IMR-90 (cell line): ENCODE measurements around the gene PRODH. TPM values are rescaled to one million over a fixed set of nuclear protein-coding genes. Genes with fewer than 3 reads are reported as not detected.

ENCODE experiments used
- ATAC-seq: fragments of 200-7000 bp; cut with Tn5 transposase; 2 replicates; pipeline ENCODE4 v1.9.1; 2020; ENCODE audit warnings: low read depth, mild to moderate bottlenecking, moderate library complexity
- BruUV-seq: library from RNA; stranded (reverse); fragments of 400-500 nt; replicated peaks from 2 replicates; lab custom pipeline; 2021; lab: Mats Ljungman, UMichigan
- CTCF ChIA-PET: fragments of 300-600 bp; formaldehyde crosslinking; extraction: SDS; loops from one replicate; lab custom pipeline; 2021; ENCODE audit warnings: antibody characterized with exemption; lab: Yijun Ruan, JAX
- POLR2A ChIA-PET: fragments of 300-600 bp; sonication (Branson Sonifier 250); formaldehyde crosslinking; loops from one replicate; lab custom pipeline; 2022; ENCODE audit warnings: antibody characterized with exemption; ENCODE audit not compliant: unreplicated experiment; lab: Charles Lee
- DNase-seq: peaks from one replicate; pipeline ENCODE4 v3.0.0; 2013
- H2AFZ ChIP-seq: replicated peaks from 2 replicates; pipeline ENCODE3; 2013; ENCODE audit warnings: low read length, mild to moderate bottlenecking; ENCODE audit not compliant: poor library complexity
- H2AK5ac ChIP-seq: 2 replicates; pipeline ENCODE4 v1.6.1; 2013; ENCODE audit warnings: low read depth, low read length, inconsistent platforms
- H2AK9ac ChIP-seq: replicated peaks from 2 replicates; pipeline ENCODE3; 2013; ENCODE audit warnings: mild to moderate bottlenecking, low read depth, low read length, moderate library complexity; ENCODE audit not compliant: poor library complexity
- H2BK120ac ChIP-seq: 2 replicates; pipeline ENCODE4 v1.6.1; 2013; ENCODE audit warnings: low read depth, low read length, inconsistent platforms
- H2BK15ac ChIP-seq: 3 replicates; pipeline ENCODE4 v1.6.1; 2013; ENCODE audit warnings: low read depth, low read length, inconsistent platforms
- H2BK20ac ChIP-seq: 2 replicates; pipeline ENCODE4 v1.6.1; 2013; ENCODE audit warnings: low read depth, mild to moderate bottlenecking, inconsistent platforms, low read length, moderate library complexity
- H2BK5ac ChIP-seq: 2 replicates; pipeline ENCODE4 v1.6.1; 2013; ENCODE audit warnings: mild to moderate bottlenecking, low read depth, low read length, inconsistent platforms; ENCODE audit not compliant: poor library complexity, severe bottlenecking
- H3K14ac ChIP-seq: replicated peaks from 2 replicates; pipeline ENCODE4 v1.6.1; 2013; ENCODE audit warnings: low read depth, low read length, inconsistent platforms
- H3K18ac ChIP-seq: 2 replicates; pipeline ENCODE4 v1.6.1; 2013; ENCODE audit warnings: low read depth, low read length, control low read depth
- H3K23ac ChIP-seq: 2 replicates; pipeline ENCODE4 v1.6.1; 2013; ENCODE audit warnings: low read depth, low read length, inconsistent platforms
- H3K27ac ChIP-seq: 2 replicates; pipeline ENCODE4 v1.5.1; 2013; ENCODE audit warnings: mild to moderate bottlenecking, control low read depth, low read length; ENCODE audit not compliant: insufficient read depth
- H3K27me3 ChIP-seq: 2 replicates; pipeline ENCODE4 v1.6.1; 2013; ENCODE audit warnings: low read length; ENCODE audit not compliant: control insufficient read depth, insufficient read depth
- H3K36me3 ChIP-seq: 2 replicates; pipeline ENCODE4 v1.6.1; 2013; ENCODE audit warnings: low read length, mixed read lengths; ENCODE audit not compliant: control insufficient read depth, insufficient read depth
- H3K4ac ChIP-seq: 2 replicates; pipeline ENCODE4 v1.6.1; 2013; ENCODE audit warnings: low read depth, low read length, inconsistent platforms
- H3K4me1 ChIP-seq: 2 replicates; pipeline ENCODE4 v1.6.1; 2013; ENCODE audit warnings: low read length, mixed read lengths; ENCODE audit not compliant: control insufficient read depth, insufficient read depth
- H3K4me2 ChIP-seq: 2 replicates; pipeline ENCODE4 v1.6.1; 2013; ENCODE audit warnings: low read depth, mild to moderate bottlenecking, control low read depth, low read length, moderate library complexity
- H3K4me3 ChIP-seq: 2 replicates; pipeline ENCODE4 v1.5.1; 2013; ENCODE audit warnings: low read depth, mild to moderate bottlenecking, control low read depth, low read length, moderate library complexity; ENCODE audit not compliant: insufficient read depth
- H3K56ac ChIP-seq: 2 replicates; pipeline ENCODE4 v1.6.1; 2013; ENCODE audit warnings: low read length, inconsistent platforms; ENCODE audit not compliant: insufficient read depth; ENCODE audit errors: extremely low read depth
- H3K79me1 ChIP-seq, 2 experiments: 2 replicates each; pipeline ENCODE4 v1.6.1; 2013; ENCODE audit warnings: low read length in 2 of 2, inconsistent platforms in 1 of 2, low read depth in 1 of 2
- H3K9ac ChIP-seq: 2 replicates; pipeline ENCODE4 v1.6.1; 2013; ENCODE audit warnings: low read depth, low read length, control low read depth
- H3K9me1 ChIP-seq: 2 replicates; pipeline ENCODE4 v1.6.1; 2013; ENCODE audit warnings: low read length, inconsistent platforms; ENCODE audit not compliant: insufficient read depth
- H3K9me3 ChIP-seq: 2 replicates; pipeline ENCODE4 v1.6.1; 2013; ENCODE audit warnings: low read length; ENCODE audit not compliant: control insufficient read depth, insufficient read depth
- H4K20me1 ChIP-seq: 2 replicates; pipeline ENCODE4 v1.6.1; 2013; ENCODE audit warnings: low read length, inconsistent platforms; ENCODE audit not compliant: insufficient read depth
- H4K5ac ChIP-seq: 2 replicates; pipeline ENCODE4 v1.6.1; 2013; ENCODE audit warnings: mild to moderate bottlenecking, low read depth, low read length, control low read depth
- H4K8ac ChIP-seq, 2 experiments: 2 replicates each; pipeline ENCODE4 v1.6.1; 2013; ENCODE audit warnings: low read depth in 2 of 2, low read length in 2 of 2, control low read depth in 1 of 2, inconsistent platforms in 1 of 2
- H4K91ac ChIP-seq: 2 replicates; pipeline ENCODE4 v1.6.1; 2013; ENCODE audit warnings: low read depth, low read length, inconsistent platforms; ENCODE audit not compliant: insufficient read depth
- CHD1 ChIP-seq: IDR thresholded peaks from 2 replicates; pipeline ENCODE4 v1.6.1; 2012; ENCODE audit warnings: low read depth, low read length, improper control_type of control experiment
- FOS ChIP-seq: fragments of 150-350 bp; IDR thresholded peaks from 2 replicates; pipeline ENCODE4 v1.6.1; 2016; ENCODE audit warnings: low read depth, low read length
- MAZ ChIP-seq: IDR thresholded peaks from 2 replicates; pipeline ENCODE4 v1.6.1; 2012; ENCODE audit warnings: low read depth, mild to moderate bottlenecking, low read length, improper control_type of control experiment, moderate library complexity, borderline replicate concordance
- MXI1 ChIP-seq: IDR thresholded peaks from 2 replicates; pipeline ENCODE4 v1.6.1; 2012; ENCODE audit warnings: low read depth, mild to moderate bottlenecking, low read length, moderate library complexity, borderline replicate concordance
- RAD21 ChIP-seq: IDR thresholded peaks from 2 replicates; pipeline ENCODE4 v1.6.1; 2012; ENCODE audit warnings: low read length, improper control_type of control experiment
- RCOR1 ChIP-seq: IDR thresholded peaks from 2 replicates; pipeline ENCODE4 v1.6.1; 2012; ENCODE audit warnings: mild to moderate bottlenecking, low read length, improper control_type of control experiment; ENCODE audit not compliant: insufficient replicate concordance
- WGBS, 2 experiments: methylation state at CpG; one replicate each; pipeline versions ENCODE4 v1.1.5 to v1.1.7; 2013; ENCODE audit warnings: missing lambda C conversion rate in 2 of 2; ENCODE audit not compliant: insufficient read length in 1 of 2; ENCODE audit errors: extremely low coverage in 2 of 2; 5-methylcytosine and 5-hydroxymethylcytosine counted together
- dilution Hi-C: fragments of 300-500 bp; cut with HindIII; formaldehyde crosslinking; loops from one replicate; pipeline ENCODE4 v1.14.3; 2018; ENCODE audit warnings: low sequenced_read_pairs; ENCODE audit not compliant: unreplicated experiment
- in situ Hi-C: fragments of 300-500 bp; cut with MboI; formaldehyde crosslinking; loops from 3 replicates; pipeline ENCODE4 v1.14.3; 2019; ENCODE audit warnings: low sequenced_read_pairs, inconsistent platforms, mixed read lengths
- intact Hi-C: fragments of 100-400 bp; cut with micrococcal nuclease; formaldehyde crosslinking; loops from 2 replicates; pipeline ENCODE4 v1.10.0; 2022
- polyA plus RNA-seq, 3 experiments: library from polyadenylated mRNA; depleted of rRNA; stranded (reverse); fragments of >200 nt; gene quantifications; 2 replicates each; pipeline ENCODE4 v1.2.3, GENCODE V29; 2012; ENCODE audit warnings: low replicate concordance in 1 of 3
- total RNA-seq: library from RNA; depleted of rRNA; stranded (reverse); fragments of >200 nt; gene quantifications from 2 replicates; pipeline ENCODE4 v1.2.3, GENCODE V29; 2012
- TF ChIP-seq, protein P1 (sequence below): conservative IDR thresholded peaks from 2 replicates; pipeline ENCODE4 v1.5.1; 2012; ENCODE audit warnings: mild to moderate bottlenecking, low read depth, low read length, improper control_type of control experiment
- TF ChIP-seq, protein P2 (sequence below): fragments of 150-350 bp; IDR thresholded peaks from 2 replicates; pipeline ENCODE4 v1.6.1; 2017; ENCODE audit warnings: mild to moderate bottlenecking, antibody characterized with exemption, low read length, low read depth

Gene PRODH
- total and polyA plus RNA-seq, 2 of the 4 experiments (the other 2 are of a cell fraction): 0.02 TPM; not detected in 1

DNA sequence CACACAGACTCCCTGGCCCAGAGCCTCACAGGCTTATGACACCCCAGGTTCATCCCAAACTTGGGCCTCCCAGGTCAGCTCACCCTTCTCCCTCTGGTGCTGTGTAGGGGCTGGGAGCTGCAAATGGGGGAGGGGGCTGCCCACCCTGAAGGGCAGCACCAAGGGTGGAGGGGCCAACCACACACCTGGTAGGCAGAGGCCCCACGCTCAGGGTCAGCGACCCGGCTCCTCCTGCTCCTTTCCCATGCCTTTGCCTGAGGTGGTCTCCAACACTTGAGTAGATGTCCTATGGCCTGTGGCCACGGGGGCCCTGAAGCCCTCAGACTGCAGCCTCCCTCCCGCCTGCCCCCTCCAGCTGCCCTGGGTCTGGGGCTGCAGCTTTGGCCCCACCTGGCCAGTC is 26.5 kb downstream of the PRODH start:
- H4K5ac ChIP-seq: no peak overlapping the region
- no peak overlapping the region for H2BK120ac ChIP-seq
- no peak overlapping the region for H3K23ac ChIP-seq
- no peak overlapping the region for H3K4me3 ChIP-seq
- H3K14ac ChIP-seq: no peak overlapping the region
- in situ Hi-C loops (no loop called here), intact Hi-C loops (no loop called here), dilution Hi-C loops (no loop called here)
- H3K56ac ChIP-seq: no peak overlapping the region
- H2AK5ac ChIP-seq: no peak overlapping the region
- no peaks in the 10 kb centered on the region for H3K4me1 ChIP-seq
- no peak overlapping the region for H2BK15ac ChIP-seq
- no peaks in the 10 kb centered on the region for H3K36me3 ChIP-seq
- H4K20me1 ChIP-seq: no peaks in the 10 kb centered on the region
- H3K4ac ChIP-seq: no peak overlapping the region
- no peak overlapping the region for H3K18ac ChIP-seq
- no peak overlapping the region for H2BK20ac ChIP-seq
- no peaks in the 10 kb centered on the region for H3K27me3 ChIP-seq
- ChIA-PET CTCF (interaction anchor here (1.6 kb wide), 1 partner anchor 20 kb away, joined by 5 read pairs; no protein-coding TSS in a partner anchor), POLR2A (no interaction called here)
- H3K79me1 ChIP-seq: no peaks in the 10 kb centered on the region
- H2BK5ac ChIP-seq: no peak overlapping the region
- no peak overlapping the region for H2AK9ac ChIP-seq
- H3K9me3 ChIP-seq: no peaks in the 10 kb centered on the region
- TF ChIP-seq CHD1 (no peak), MAZ (no peak), MXI1 (no peak), RAD21 (no peak), RCOR1 (no peak), FOS (no peak)
- TF ChIP-seq, protein P1, sequence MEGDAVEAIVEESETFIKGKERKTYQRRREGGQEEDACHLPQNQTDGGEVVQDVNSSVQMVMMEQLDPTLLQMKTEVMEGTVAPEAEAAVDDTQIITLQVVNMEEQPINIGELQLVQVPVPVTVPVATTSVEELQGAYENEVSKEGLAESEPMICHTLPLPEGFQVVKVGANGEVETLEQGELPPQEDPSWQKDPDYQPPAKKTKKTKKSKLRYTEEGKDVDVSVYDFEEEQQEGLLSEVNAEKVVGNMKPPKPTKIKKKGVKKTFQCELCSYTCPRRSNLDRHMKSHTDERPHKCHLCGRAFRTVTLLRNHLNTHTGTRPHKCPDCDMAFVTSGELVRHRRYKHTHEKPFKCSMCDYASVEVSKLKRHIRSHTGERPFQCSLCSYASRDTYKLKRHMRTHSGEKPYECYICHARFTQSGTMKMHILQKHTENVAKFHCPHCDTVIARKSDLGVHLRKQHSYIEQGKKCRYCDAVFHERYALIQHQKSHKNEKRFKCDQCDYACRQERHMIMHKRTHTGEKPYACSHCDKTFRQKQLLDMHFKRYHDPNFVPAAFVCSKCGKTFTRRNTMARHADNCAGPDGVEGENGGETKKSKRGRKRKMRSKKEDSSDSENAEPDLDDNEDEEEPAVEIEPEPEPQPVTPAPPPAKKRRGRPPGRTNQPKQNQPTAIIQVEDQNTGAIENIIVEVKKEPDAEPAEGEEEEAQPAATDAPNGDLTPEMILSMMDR: no peak
- TF ChIP-seq, protein P2, sequence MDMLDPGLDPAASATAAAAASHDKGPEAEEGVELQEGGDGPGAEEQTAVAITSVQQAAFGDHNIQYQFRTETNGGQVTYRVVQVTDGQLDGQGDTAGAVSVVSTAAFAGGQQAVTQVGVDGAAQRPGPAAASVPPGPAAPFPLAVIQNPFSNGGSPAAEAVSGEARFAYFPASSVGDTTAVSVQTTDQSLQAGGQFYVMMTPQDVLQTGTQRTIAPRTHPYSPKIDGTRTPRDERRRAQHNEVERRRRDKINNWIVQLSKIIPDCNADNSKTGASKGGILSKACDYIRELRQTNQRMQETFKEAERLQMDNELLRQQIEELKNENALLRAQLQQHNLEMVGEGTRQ: no peak
- H3K9me1 ChIP-seq: no peaks in the 10 kb centered on the region
- no peak overlapping the region for H4K8ac ChIP-seq
- ATAC-seq: no peak
- no peak overlapping the region for H4K91ac ChIP-seq
- H2AFZ ChIP-seq: no peak overlapping the region
- BruUV-seq: no TSS peak
- no CpG with 5 or more reads among the region's 5 CpGs for WGBS, 2 experiments
- H3K27ac ChIP-seq: no peak overlapping the region
- DNase-seq: no peak
- H3K4me2 ChIP-seq: no peak overlapping the region
- no peak overlapping the region for H3K9ac ChIP-seq
